ENCODE results near the gene GNA15. TPM values are rescaled to one million over a fixed set of nuclear protein-coding genes. Genes with fewer than 3 reads are reported as not detected.

GNA15 gene, protein sequence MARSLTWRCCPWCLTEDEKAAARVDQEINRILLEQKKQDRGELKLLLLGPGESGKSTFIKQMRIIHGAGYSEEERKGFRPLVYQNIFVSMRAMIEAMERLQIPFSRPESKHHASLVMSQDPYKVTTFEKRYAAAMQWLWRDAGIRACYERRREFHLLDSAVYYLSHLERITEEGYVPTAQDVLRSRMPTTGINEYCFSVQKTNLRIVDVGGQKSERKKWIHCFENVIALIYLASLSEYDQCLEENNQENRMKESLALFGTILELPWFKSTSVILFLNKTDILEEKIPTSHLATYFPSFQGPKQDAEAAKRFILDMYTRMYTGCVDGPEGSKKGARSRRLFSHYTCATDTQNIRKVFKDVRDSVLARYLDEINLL
- 102 and 110 TPM in 2 replicates for total RNA-seq

DNA sequence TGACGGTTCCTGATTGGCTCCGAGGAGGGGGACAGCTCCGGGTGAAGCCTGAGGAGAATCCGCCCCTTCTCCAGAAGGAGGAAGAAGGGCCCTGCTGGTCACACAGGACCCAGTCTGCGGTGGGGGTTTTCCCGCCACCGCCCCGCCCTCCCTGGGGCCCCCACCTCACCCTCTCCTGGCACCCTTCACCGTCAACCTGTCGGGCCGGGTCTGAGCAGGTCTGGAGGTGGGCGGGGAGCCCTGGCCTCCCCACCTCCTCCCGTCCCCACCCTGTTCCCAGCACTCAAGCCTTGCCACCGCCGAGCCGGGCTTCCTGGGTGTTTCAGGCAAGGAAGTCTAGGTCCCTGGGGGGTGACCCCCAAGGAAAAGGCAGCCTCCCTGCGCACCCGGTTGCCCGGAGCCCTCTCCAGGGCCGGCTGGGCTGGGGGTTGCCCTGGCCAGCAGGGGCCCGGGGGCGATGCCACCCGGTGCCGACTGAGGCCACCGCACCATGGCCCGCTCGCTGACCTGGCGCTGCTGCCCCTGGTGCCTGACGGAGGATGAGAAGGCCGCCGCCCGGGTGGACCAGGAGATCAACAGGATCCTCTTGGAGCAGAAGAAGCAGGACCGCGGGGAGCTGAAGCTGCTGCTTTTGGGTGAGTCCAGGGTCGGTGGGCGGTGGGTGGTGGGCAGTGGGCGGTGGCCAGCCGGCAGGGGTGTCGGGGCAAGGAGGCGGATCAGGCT, at the start of gene GNA15:
GNA15 (plus strand) TSS at position 73 of the 723 bp plus-strand sequence; CDS start at position 491, 418 bp downstream.

DNA sequence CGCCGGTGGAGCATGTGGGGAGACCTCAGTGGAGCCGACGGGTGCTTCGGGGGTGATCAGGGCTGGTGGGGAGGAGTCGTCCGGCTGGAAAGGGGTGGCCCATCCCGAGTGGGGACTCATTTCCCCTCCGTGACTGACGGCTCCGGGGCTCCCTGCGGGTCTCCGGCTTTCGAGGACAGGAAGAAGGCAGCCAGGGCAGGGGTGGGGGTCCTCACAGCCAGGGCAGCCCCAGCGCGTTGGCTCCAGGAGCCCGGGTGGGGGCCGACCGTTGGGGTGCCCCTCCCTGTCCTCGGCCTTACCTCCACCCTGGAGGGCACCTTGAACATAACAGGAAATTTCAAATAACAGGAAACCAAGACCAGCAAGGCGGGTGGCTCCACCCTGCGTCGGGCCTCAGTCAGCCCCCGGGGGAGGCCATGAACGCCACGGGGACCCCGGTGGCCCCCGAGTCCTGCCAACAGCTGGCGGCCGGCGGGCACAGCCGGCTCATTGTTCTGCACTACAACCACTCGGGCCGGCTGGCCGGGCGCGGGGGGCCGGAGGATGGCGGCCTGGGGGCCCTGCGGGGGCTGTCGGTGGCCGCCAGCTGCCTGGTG, 42.6 kb downstream of the GNA15 start, which contains the start of gene S1PR4:
S1PR4 (plus strand) TSS at position 393 of the 596 bp plus-strand sequence; CDS start at position 417, 24 bp downstream.

DNA sequence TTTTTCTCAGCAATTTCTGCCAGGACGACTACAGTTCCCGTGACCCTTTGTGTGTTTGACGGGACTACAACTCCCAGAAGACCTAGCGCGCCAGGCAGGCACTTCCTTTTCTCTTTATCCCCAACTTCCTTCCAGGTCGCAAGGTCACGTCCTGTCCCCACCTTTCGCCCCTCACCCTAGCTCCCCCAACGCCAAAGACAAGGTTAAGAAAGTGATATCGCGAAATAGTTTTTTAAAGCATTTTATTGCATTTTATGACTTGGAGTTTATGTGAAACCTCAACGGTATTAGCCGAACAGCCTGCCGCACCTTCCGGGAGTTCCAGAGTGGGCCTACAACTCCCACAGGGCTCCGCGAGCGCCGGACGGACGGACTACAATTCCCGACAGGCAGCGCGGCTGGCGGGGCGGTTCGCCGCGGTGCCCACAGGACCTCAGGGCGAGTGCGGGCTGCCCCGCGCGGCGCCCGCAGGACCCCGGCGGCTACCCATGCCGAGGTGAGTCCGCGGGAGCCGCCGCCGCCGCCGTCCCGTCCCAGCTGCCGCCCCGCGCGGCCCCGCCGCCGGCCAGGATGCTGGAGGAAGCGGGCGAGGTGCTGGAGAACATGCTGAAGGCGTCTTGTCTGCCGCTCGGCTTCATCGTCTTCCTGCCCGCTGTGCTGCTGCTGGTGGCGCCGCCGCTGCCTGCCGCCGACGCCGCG, 49.8 kb downstream of the GNA15 start, which contains the start of gene NCLN:
NCLN (plus strand) TSS at position 470 of the 699 bp plus-strand sequence; CDS start at position 571, 101 bp downstream.

Other genes starting within 250 kb of the GNA15 start
- gene ZNF57, start 235.1 kb upstream of the GNA15 start, total RNA-seq = 8.0 and 14.7 TPM in 2 replicates
- gene ZNF77, start 191.1 kb upstream of the GNA15 start, total RNA-seq = 4.4 and 4.8 TPM in 2 replicates
- 0.21 and 0.93 TPM in 2 replicates for gene TLE6, start 158.5 kb upstream of the GNA15 start, total RNA-seq
- 0.60 and 1.8 TPM in 2 replicates for gene TLE2, start 106.8 kb upstream of the GNA15 start, total RNA-seq
- 257 and 383 TPM in 2 replicates for gene TLE5, start 73.5 kb upstream of the GNA15 start, total RNA-seq
- 34.9 and 52.5 TPM in 2 replicates for gene GNA11, start 41.7 kb upstream of the GNA15 start, total RNA-seq
- gene S1PR4, start 42.7 kb downstream of the GNA15 start, total RNA-seq = 0.14 and 1.1 TPM in 2 replicates
- 84.0 and 91.4 TPM in 2 replicates for gene NCLN, start 49.9 kb downstream of the GNA15 start, total RNA-seq
- not detected in 2 replicates for gene CELF5, start 88.6 kb downstream of the GNA15 start, total RNA-seq
- 21.4 and 34.8 TPM in 2 replicates for gene NFIC, start 230.6 kb downstream of the GNA15 start, total RNA-seq